Pancreas (tissue), 10 donors: ENCODE data around the gene PARD3B. TPM values are rescaled to one million over a fixed set of nuclear protein-coding genes. Genes with fewer than 3 reads are reported as not detected.

Source experiments
- ATAC-seq, 4 donors: fragments of 200-7000 bp; cut with Tn5 transposase; one replicate each; pipeline versions ENCODE4 v1.8.0 to v1.9.1; 2020; ENCODE audit warnings: mild to moderate bottlenecking in 4 of 4, moderate library complexity in 4 of 4
- DNase-seq, 6 donors: peaks; one replicate each; pipeline ENCODE4 v3.0.0-alpha.2; 2020
- FAIRE-seq: peaks from 2 replicates; lab custom pipeline; 2012; peaks lifted over from hg19 to GRCh38; lab: Jason Lieb, UNC
- H3K27ac ChIP-seq, 4 donors: fragments of 200-600 bp; sonication (generic); 1 replicate in 3 of 4; 2 replicates in 1 of 4; pipeline versions ENCODE4 v1.5.0 to v1.8.0; 2020
- H3K27me3 ChIP-seq, 4 donors: fragments of 200-600 bp; one replicate each; pipeline ENCODE4 v1.8.0; 2021
- H3K36me3 ChIP-seq, 3 donors: fragments of 200-600 bp; sonication (generic) in 1 of 3; one replicate each; pipeline versions ENCODE4 v1.5.0 to v1.8.0; 2020 to 2021
- H3K4me1 ChIP-seq, 3 donors: fragments of 200-600 bp; one replicate each; pipeline ENCODE4 v1.8.0; 2021
- H3K4me3 ChIP-seq, 4 donors: fragments of 200-600 bp; sonication (generic) in 2 of 4; one replicate each; pipeline versions ENCODE4 v1.5.0 to v1.8.0; 2020 to 2021
- H3K9me3 ChIP-seq, 4 donors: fragments of 200-600 bp; one replicate each; pipeline ENCODE4 v1.8.0; 2021
- CTCF ChIP-seq, 4 donors: fragments of 200-600 bp; sonication (generic) in 3 of 4; IDR thresholded peaks; one replicate each; pipeline versions ENCODE4 v1.5.0 to v1.8.0; 2021; ENCODE audit warnings: antibody characterized with exemption in 4 of 4
- WGBS, 2 donors: extraction: QIAGEN DNeasy Blood & Tissue Kit; methylation state at CpG; one replicate each; pipeline ENCODE4 v1.1.7; 2013; 5-methylcytosine and 5-hydroxymethylcytosine counted together
- intact Hi-C, 3 donors: fragments of 100-400 bp; cut with DNase I; formaldehyde crosslinking; loops; one replicate each; pipeline versions ENCODE4 v1.11.1 to v1.14.2; 2022
- polyA plus RNA-seq, 2 donors: library from polyadenylated mRNA; stranded (reverse); fragments of 200-250 nt; gene quantifications; one replicate each; pipeline ENCODE4 v1.2.3, GENCODE V29; 2013
- total RNA-seq, 6 donors: library from RNA; stranded (reverse); fragmentation: NEBNext Ultra II Directional in 4 of 6; extraction: Animal tissue kit (Norgen Biotek cat#: 25700) in 4 of 6; gene quantifications; one replicate each; pipeline versions ENCODE4 v1.2.1 to v1.2.4, GENCODE V29; 2021 to 2023
- donor health status: healthy with polysubstance abuse.
- donor health status: DM: no; HTN: no; CAD: no; lungs with moderate emphysema.
- donor health status: DM: no; HTN: no; CAD: no.
- donor health status: control.
- donor health status: control.
- donor health status: Bipolar disorder and iron deficiency.
- donor health status: DM: yes; HTN: yes; CAD: no.
- donor health status: DM: no; HTN: no; CAD: no.
- donor health status: DM: no; HTN: no; CAD: no.
- donor health status: DM: yes; HTN: yes; CAD: no.

Gene PARD3B
- total and polyA plus RNA-seq, 8 donors = 2.8 to 21.5 (median 12.7) TPM

GRCh38 chr2:204737296-204737695 lies 192.0 kb downstream of the PARD3B start:
- DNase-seq = no peak
- no peaks in the 10 kb centered on the region for H3K36me3 ChIP-seq
- H3K9me3 ChIP-seq = no peaks in the 10 kb centered on the region
- no peak overlapping the region for H3K4me3 ChIP-seq
- no peak for FAIRE-seq
- no peak for TF ChIP-seq CTCF (IDR thresholded peaks at IDR 0.05)
- 94 to 100% methylated on average over 1 of the region's 1 CpG for WGBS, 2 donors
- H3K27ac ChIP-seq = no peak overlapping the region
- intact Hi-C loops = no loop called here
- no peak for ATAC-seq
- H3K27me3 ChIP-seq = no peaks in the 10 kb centered on the region
- no peaks in the 10 kb centered on the region for H3K4me1 ChIP-seq

- no peak for TF ChIP-seq CTCF (IDR thresholded peaks at IDR 0.05)
- FAIRE-seq (no peak), DNase-seq (no peak), ATAC-seq (no peak)
- H3K4me1 ChIP-seq = no peaks in the 10 kb centered on the region
- H3K36me3 ChIP-seq = no peaks in the 10 kb centered on the region
- no peak overlapping the region for H3K27ac ChIP-seq
- H3K9me3 ChIP-seq = no peaks in the 10 kb centered on the region
- H3K4me3 ChIP-seq = no peak overlapping the region
- H3K27me3 ChIP-seq = no peaks in the 10 kb centered on the region
- intact Hi-C loops = no loop called here
- 92 to 98% methylated on average over 1 of the region's 1 CpG for WGBS, 2 donors
Measured at GRCh38 chr2:204738721-204739120, 193.4 kb downstream of the PARD3B start.

GRCh38 chr2:204743393-204743960 lies 198.2 kb downstream of the PARD3B start:
- no peak for TF ChIP-seq CTCF (IDR thresholded peaks at IDR 0.05)
- H3K36me3 ChIP-seq = no peaks in the 10 kb centered on the region
- FAIRE-seq = no peak

GRCh38 chr2:204744506-204744905 lies 199.2 kb downstream of the PARD3B start:
- Histone ChIP-seq H3K4me3 (no peak overlapping the region), H3K27me3 (no peaks in the 10 kb centered on the region), H3K9me3 (no peaks in the 10 kb centered on the region), H3K36me3 (no peaks in the 10 kb centered on the region), H3K27ac (no peak overlapping the region), H3K4me1 (no peaks in the 10 kb centered on the region)
- no peak for TF ChIP-seq CTCF (IDR thresholded peaks at IDR 0.05)
- intact Hi-C loops = no loop called here
- DNase-seq (no peak), FAIRE-seq (no peak), ATAC-seq (no peak)
- WGBS, 2 donors = 89 to 90% methylated on average over 2 of the region's 2 CpGs

More at GRCh38 chr2:204743393-204743960, 198.2 kb downstream of the PARD3B start:
- Histone ChIP-seq H3K9me3 (no peaks in the 10 kb centered on the region), H3K4me1 (no peaks in the 10 kb centered on the region), H3K27ac (no peak overlapping the region), H3K27me3 (no peaks in the 10 kb centered on the region), H3K4me3 (no peak overlapping the region)
- DNase-seq = no peak
- intact Hi-C loops = no loop called here
- 88 to 93% methylated on average over 2 of the region's 2 CpGs for WGBS, 2 donors
- ATAC-seq = no peak

GRCh38 chr2:204748286-204748685 lies 203.0 kb downstream of the PARD3B start:
- DNase-seq (no peak), ATAC-seq (no peak), FAIRE-seq (no peak)
- Histone ChIP-seq H3K4me3 (no peak overlapping the region), H3K27ac (no peak overlapping the region), H3K9me3 (no peaks in the 10 kb centered on the region), H3K36me3 (no peaks in the 10 kb centered on the region), H3K4me1 (no peaks in the 10 kb centered on the region), H3K27me3 (no peaks in the 10 kb centered on the region)
- intact Hi-C loops = no loop called here
- no peak for TF ChIP-seq CTCF (IDR thresholded peaks at IDR 0.05)
- 72 to 87% methylated on average over 2 of the region's 2 CpGs for WGBS, 2 donors
